Spleen (tissue), 7 donors: ENCODE measurements around the gene KIAA0319L.

Experiments
- CTCF ChIP-seq, 11 experiments: fragments of 200-600 bp in 7 of 11; fragments of 450-650 bp in 4 of 11; sonication (generic) in 4 of 11; IDR thresholded peaks in 8 of 11; conservative IDR thresholded peaks in 3 of 11; 1 replicate in 7 of 11; 2 replicates in 4 of 11; pipeline versions ENCODE4 v1.4.0 to v1.8.0; 2016 to 2021; ENCODE audit warnings: antibody characterized with exemption in 11 of 11, inconsistent platforms in 4 of 11, mild to moderate bottlenecking in 1 of 11
- POLR2A ChIP-seq, 3 donors: fragments of 450-650 bp; IDR thresholded peaks; one replicate each; pipeline ENCODE4 v1.5.1; 2017; ENCODE audit warnings: antibody characterized with exemption in 3 of 3, mild to moderate bottlenecking in 1 of 3
- POLR2AphosphoS5 ChIP-seq, 3 donors: sonication (generic); formaldehyde crosslinking; IDR thresholded peaks; one replicate each; pipeline ENCODE4 v1.5.1; 2017; ENCODE audit warnings: antibody characterized with exemption in 3 of 3
- donor health status: DM: no; HTN: no; CAD: no; lungs with moderate emphysema.
- donor health status: DM: no; HTN: no; CAD: no.
- donor health status: DM: no; HTN: no; CAD: no.

- no peak for TF ChIP-seq CTCF (IDR thresholded peaks at IDR 0.05 in 8 of 11, conservative IDR thresholded peaks at IDR 0.05 in 3 of 11)
- no peak for TF ChIP-seq POLR2A (IDR thresholded peaks at IDR 0.05)
- TF ChIP-seq POLR2AphosphoS5 (IDR thresholded peaks at IDR 0.05), result no peak
Observed at GRCh38 chr1:35442734-35443133, 114.5 kb downstream of the KIAA0319L start.
